ENCODE measurements around the gene LYST.

LYST gene

GRCh38 chr1:235703506-235703905 lies 163.2 kb downstream of the LYST start:
- no peak for DNase-seq

- DNase-seq, result no peak
Observed at GRCh38 chr1:235702412-235702811, 164.3 kb downstream of the LYST start.

- no peak for DNase-seq
Observed at GRCh38 chr1:235697508-235697907, 169.2 kb downstream of the LYST start.

- DNase-seq, result no peak
Observed at GRCh38 chr1:235689356-235689755, 177.3 kb downstream of the LYST start.

GRCh38 chr1:235688096-235688495 lies 178.6 kb downstream of the LYST start:
- DNase-seq, result no peak

GRCh38 chr1:235683653-235684052 lies 183.1 kb downstream of the LYST start:
- no peak for DNase-seq

- DNase-seq, result no peak
Observed at GRCh38 chr1:235682216-235682615, 184.5 kb downstream of the LYST start.

GRCh38 chr1:235679644-235680043 lies 187.1 kb downstream of the LYST start:
- DNase-seq, result no peak

GRCh38 chr1:235679005-235679404 lies 187.7 kb downstream of the LYST start:
- no peak for DNase-seq

GRCh38 chr1:235675152-235675890 lies 191.4 kb downstream of the LYST start:
- no peak for DNase-seq

- no peak for DNase-seq
Observed at GRCh38 chr1:235673981-235674380, 192.7 kb downstream of the LYST start.

GRCh38 chr1:235671992-235672391 lies 194.7 kb downstream of the LYST start:
- DNase-seq, result no peak

- no peak for DNase-seq
Observed at GRCh38 chr1:235670157-235670776, 196.4 kb downstream of the LYST start.

- DNase-seq, result no peak
Observed at GRCh38 chr1:235669277-235669676, 197.4 kb downstream of the LYST start.

- no peak for DNase-seq
Observed at GRCh38 chr1:235663628-235664027, 203.1 kb downstream of the LYST start.

- DNase-seq, result no peak
Observed at GRCh38 chr1:235661568-235661967, 205.1 kb downstream of the LYST start.

- no peak for DNase-seq
Observed at GRCh38 chr1:235659186-235659771, 207.4 kb downstream of the LYST start.

GRCh38 chr1:235657747-235658526 lies 208.8 kb downstream of the LYST start:
- no peak for DNase-seq

- no peak for DNase-seq
Observed at GRCh38 chr1:235657269-235657668, 209.4 kb downstream of the LYST start.

GRCh38 chr1:235652364-235652763 lies 214.3 kb downstream of the LYST start:
- no peak for DNase-seq

- DNase-seq, result no peak
Observed at GRCh38 chr1:235651170-235651806, 215.4 kb downstream of the LYST start.

GRCh38 chr1:235650341-235651169 lies 216.2 kb downstream of the LYST start:
- no peak for DNase-seq
